ENCODE results near the gene ARMC9. TPM values are rescaled to one million over a fixed set of nuclear protein-coding genes. Genes with fewer than 3 reads are reported as not detected.

Gene ARMC9
- total RNA-seq, 1 experiment from 2014 or later: 16.4 TPM

DNA sequence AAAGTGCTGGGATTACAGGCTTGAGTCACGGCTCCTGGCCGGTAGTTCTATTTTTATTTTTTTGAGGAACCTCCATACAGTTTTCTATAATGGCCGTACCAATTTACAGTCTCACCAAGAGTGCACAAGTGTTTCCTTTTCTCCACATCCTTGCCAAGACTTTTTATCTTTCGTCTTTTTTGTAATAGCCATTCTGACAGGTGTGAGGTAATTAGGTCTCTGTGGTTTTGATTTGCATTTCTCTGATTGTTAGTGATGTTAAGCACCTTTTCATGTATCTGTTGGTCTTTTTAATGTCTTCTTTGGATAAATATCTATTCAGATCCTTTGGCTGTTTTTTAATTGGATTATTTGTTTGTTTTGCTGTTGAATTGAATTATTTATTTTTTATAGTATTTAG lies 9.3 kb downstream of the ARMC9 start:
- CTCF ChIA-PET: no interaction called here

DNA sequence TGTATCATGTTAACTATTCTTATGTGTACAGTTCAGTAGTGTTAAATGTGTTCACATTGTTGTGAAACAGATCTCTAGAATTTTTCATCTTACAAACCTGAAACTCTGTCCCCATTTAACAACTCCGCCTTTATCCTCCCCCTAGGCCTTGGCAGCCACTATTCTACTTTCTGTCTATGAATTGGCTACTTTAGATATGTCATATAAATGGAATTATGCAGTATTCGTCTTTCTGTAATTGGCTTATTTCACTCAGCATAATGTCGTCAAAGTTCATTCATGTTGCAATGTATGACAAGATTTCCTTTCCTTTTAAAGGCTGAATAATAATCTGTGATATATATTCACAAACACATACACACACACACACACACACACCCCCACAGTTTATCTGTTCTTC lies 12.4 kb downstream of the ARMC9 start:
- Histone ChIP-seq H4K20me1 (ENCODE audit: insufficient read depth) (no peaks in the 10 kb centered on the region; the same call in 1 of the 2 replicates), H3K4me1 (ENCODE audit: control insufficient read depth in 1 of 2, insufficient read depth in 2 of 2, low read length in 2 of 2) (no peaks in the 10 kb centered on the region), H3K9me2 (ENCODE audit: insufficient read depth) (no peaks in the 10 kb centered on the region), H3K79me2 (ENCODE audit: insufficient read depth, low read length) (no peaks in the 10 kb centered on the region), H3K36me3 (ENCODE audit: control insufficient read depth in 1 of 2, insufficient read depth in 2 of 2, low read length in 2 of 2) (no peaks in the 10 kb centered on the region), H3K27me3 (ENCODE audit: insufficient read depth, low read length) (no peaks in the 10 kb centered on the region), H3K27ac (ENCODE audit: low read depth, low read length) (no peak overlapping the region), H3K9me3 (ENCODE audit: control insufficient read depth in 1 of 2, insufficient read depth in 1 of 2, low read depth in 1 of 2, low read length in 2 of 2) (no peaks in the 10 kb centered on the region), H3K4me2 (ENCODE audit: low read length) (no peak overlapping the region), H3K9ac (ENCODE audit: low read length) (no peak overlapping the region), H2AFZ (ENCODE audit: low read depth, low read length, poor library complexity, severe bottlenecking) (no peak overlapping the region), H3K4me3 (replicated peaks in 1 of 2; ENCODE audit: low read depth in 1 of 2, low read length in 2 of 2) (no peak overlapping the region)
- no TSS peak for BruUV-seq (replicated peaks)
- TF ChIP-seq ZNF274 (IDR thresholded peaks at IDR 0.05; ENCODE audit: low read depth, low read length) (no peak), JUND (IDR thresholded peaks at IDR 0.05) (no peak), SIN3A (IDR thresholded peaks at IDR 0.05; ENCODE audit: low read depth) (no peak), SRF (IDR thresholded peaks at IDR 0.05; ENCODE audit: low read depth) (no peak), POLR2A (IDR thresholded peaks at IDR 0.05; ENCODE audit: borderline replicate concordance, extremely low read depth, insufficient read depth, insufficient read length) (no peak), ZFX (IDR thresholded peaks at IDR 0.05) (no peak), EZH2phosphoT487 (IDR thresholded peaks at IDR 0.05; ENCODE audit: borderline replicate concordance) (no peak)
- TF ChIP-seq, protein P1, sequence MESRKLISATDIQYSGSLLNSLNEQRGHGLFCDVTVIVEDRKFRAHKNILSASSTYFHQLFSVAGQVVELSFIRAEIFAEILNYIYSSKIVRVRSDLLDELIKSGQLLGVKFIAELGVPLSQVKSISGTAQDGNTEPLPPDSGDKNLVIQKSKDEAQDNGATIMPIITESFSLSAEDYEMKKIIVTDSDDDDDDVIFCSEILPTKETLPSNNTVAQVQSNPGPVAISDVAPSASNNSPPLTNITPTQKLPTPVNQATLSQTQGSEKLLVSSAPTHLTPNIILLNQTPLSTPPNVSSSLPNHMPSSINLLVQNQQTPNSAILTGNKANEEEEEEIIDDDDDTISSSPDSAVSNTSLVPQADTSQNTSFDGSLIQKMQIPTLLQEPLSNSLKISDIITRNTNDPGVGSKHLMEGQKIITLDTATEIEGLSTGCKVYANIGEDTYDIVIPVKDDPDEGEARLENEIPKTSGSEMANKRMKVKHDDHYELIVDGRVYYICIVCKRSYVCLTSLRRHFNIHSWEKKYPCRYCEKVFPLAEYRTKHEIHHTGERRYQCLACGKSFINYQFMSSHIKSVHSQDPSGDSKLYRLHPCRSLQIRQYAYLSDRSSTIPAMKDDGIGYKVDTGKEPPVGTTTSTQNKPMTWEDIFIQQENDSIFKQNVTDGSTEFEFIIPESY (IDR thresholded peaks at IDR 0.05; ENCODE audit: extremely low read depth, insufficient replicate concordance, low read length): no peak
- intact Hi-C loops (cut with micrococcal nuclease): no loop called here
- DNase-seq (ENCODE audit: low read depth, low spot score) (no peak), ATAC-seq (no peak)
- POLR2A ChIA-PET: no interaction called here
- RAD21 ChIA-PET (ENCODE audit: low non-redundant PET in 1 of 2, low total read pairs in 2 of 2, uncharacterized antibody in 2 of 2, unreplicated experiment in 2 of 2): no interaction called here
- CTCF ChIA-PET: no interaction called here

More for the DNA sequence above, 9.3 kb downstream of the ARMC9 start:
- ATAC-seq: no peak
- H3K9me3 ChIP-seq (ENCODE audit: control insufficient read depth in 1 of 2, insufficient read depth in 1 of 2, low read depth in 1 of 2, low read length in 2 of 2): no peaks in the 10 kb centered on the region
- no peaks in the 10 kb centered on the region for H3K4me1 ChIP-seq (ENCODE audit: control insufficient read depth in 1 of 2, insufficient read depth in 2 of 2, low read length in 2 of 2)
- TF ChIP-seq RAD21 (IDR thresholded peaks at IDR 0.05; ENCODE audit: low read depth) (no peak), ZNF274 (IDR thresholded peaks at IDR 0.05; ENCODE audit: low read depth, low read length) (no peak), SRF (IDR thresholded peaks at IDR 0.05; ENCODE audit: low read depth) (no peak), ELF1 (IDR thresholded peaks at IDR 0.05; ENCODE audit: borderline replicate concordance, low read depth) (no peak), POLR2AphosphoS5 (IDR thresholded peaks at IDR 0.05; ENCODE audit: low read depth, low read length) (no peak)
- POLR2A ChIA-PET: no interaction called here
- no peak overlapping the region for H3K4me2 ChIP-seq (ENCODE audit: low read length)
- RAD21 ChIA-PET (ENCODE audit: low non-redundant PET in 1 of 2, low total read pairs in 2 of 2, uncharacterized antibody in 2 of 2, unreplicated experiment in 2 of 2): no interaction called here
- BruUV-seq (replicated peaks): no TSS peak
- no peaks in the 10 kb centered on the region for H3K27me3 ChIP-seq (ENCODE audit: insufficient read depth, low read length)
- intact Hi-C loops (cut with micrococcal nuclease): no loop called here
- H2AFZ ChIP-seq (ENCODE audit: low read depth, low read length, poor library complexity, severe bottlenecking): no peak overlapping the region
- H3K27ac ChIP-seq (ENCODE audit: low read depth, low read length): no peak overlapping the region
- DNase-seq (ENCODE audit: low read depth, low spot score): no peak
- H3K9ac ChIP-seq (ENCODE audit: low read length): no peak overlapping the region
- H3K36me3 ChIP-seq (ENCODE audit: control insufficient read depth in 1 of 2, insufficient read depth in 2 of 2, low read length in 2 of 2): no peaks in the 10 kb centered on the region
- no peaks in the 10 kb centered on the region for H3K79me2 ChIP-seq (ENCODE audit: insufficient read depth, low read length)
- no peaks in the 10 kb centered on the region; the same call in 1 of the 2 replicates for H4K20me1 ChIP-seq (ENCODE audit: insufficient read depth)
- H3K9me2 ChIP-seq (ENCODE audit: insufficient read depth): no peaks in the 10 kb centered on the region
- no peak overlapping the region for H3K4me3 ChIP-seq (replicated peaks in 1 of 2; ENCODE audit: low read depth in 1 of 2, low read length in 2 of 2)
